Measurements from ENCODE around the gene CDC42SE1. TPM values are rescaled to one million over a fixed set of nuclear protein-coding genes. Genes with fewer than 3 reads are reported as not detected.

The CDC42SE1 gene, protein sequence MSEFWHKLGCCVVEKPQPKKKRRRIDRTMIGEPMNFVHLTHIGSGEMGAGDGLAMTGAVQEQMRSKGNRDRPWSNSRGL
- polyA plus RNA-seq (2011; rRNA removed), result 66.3 and 70.3 TPM in 2 replicates
- 55.5 and 56.1 TPM in 2 replicates for polyA minus RNA-seq (2011; rRNA and poly(A)+ RNA removed)

DNA sequence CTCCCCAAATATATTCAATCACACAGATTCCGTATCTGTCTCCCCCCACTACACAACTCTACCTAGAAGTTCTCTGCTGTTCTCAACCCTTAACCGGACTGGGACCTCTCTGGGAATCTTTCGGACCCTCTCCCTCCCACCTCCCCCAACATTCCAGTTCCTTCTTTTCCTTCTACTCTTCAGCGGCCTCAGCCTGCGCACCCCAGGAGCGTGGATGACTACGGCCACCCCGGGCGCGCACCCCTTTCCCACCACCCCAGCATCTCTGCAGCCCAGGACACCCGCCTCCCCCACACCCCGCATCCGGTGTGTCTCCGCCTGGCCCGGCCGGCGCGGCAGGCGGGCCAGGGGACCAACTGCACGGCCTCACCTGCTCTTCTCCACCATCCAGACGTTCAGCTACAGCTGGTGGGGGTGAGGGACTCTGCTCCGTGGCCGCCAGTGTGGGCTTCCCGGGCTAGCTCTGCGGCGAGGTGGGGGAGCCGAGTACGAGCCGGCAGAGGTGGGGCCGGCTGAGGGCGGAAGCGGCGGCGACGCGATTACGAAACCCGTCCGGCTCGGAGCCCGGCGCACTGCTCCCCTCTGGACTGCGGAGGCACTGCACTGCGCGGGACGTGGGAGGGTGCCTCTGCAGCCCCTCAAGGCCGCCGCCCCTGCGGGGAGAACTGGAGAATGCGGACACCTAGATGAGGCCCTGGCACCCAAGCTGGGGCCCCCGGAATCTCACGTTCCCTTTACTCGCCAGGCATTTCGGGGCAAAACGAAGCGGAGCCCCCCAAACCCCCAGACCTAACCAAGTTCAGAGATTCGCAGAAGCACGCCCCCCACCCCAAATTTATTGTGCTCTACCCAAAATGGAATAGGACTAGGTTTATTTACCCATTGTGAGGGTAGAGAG, at the start of gene CDC42SE1:
CDC42SE1 (minus strand) TSS at position 514 of the 898 bp plus-strand sequence. CDS start 3,892 bp downstream, outside the sequence.
- POLR2A ChIA-PET, result interaction anchor here (0.6 to 3.5 kb wide), 3 partner anchors 11 to 253 kb away, joined by 3 to 24 read pairs (median 7); partner anchors contain the start of gene C1orf56

DNA sequence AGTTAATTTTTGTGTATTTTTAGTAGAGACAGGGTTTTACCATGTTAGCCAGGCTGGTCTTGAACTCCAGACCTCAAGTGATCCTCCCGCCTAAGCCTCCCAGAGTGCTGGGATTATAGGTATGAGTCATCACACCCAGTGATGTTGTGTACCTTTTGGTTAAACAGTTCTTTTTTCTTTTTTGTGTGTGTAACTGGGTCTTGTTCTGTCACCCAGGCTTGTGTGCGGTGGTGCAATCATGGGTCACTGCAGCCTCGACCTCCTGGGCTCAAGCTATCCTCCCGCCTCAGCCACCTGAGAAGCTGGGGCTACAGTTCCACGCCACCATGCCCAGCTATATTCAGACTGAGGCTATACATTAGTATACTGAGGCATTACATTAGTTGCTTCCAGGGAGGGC, 48.9 kb upstream of the CDC42SE1 start:
- DNase-seq (ENCODE audit: low read depth, low spot score), result no peak
- CTCF ChIA-PET, result interaction anchor here (8.1 kb wide), 1 partner anchor 9 kb away, joined by 66 read pairs; no protein-coding TSS in a partner anchor

More for the DNA sequence above, at the start of gene CDC42SE1:
- CTCF ChIA-PET, result interaction anchor here (0.5 to 1.5 kb wide), 7 partner anchors 10 to 384 kb away, joined by 3 to 5 read pairs (median 3); partner anchors contain the start of gene C1orf56
- H3K27me3 ChIP-seq (ENCODE audit: control insufficient read depth, insufficient read depth, low read length), result no peaks in the 10 kb centered on the region
- TF ChIP-seq, protein P1, sequence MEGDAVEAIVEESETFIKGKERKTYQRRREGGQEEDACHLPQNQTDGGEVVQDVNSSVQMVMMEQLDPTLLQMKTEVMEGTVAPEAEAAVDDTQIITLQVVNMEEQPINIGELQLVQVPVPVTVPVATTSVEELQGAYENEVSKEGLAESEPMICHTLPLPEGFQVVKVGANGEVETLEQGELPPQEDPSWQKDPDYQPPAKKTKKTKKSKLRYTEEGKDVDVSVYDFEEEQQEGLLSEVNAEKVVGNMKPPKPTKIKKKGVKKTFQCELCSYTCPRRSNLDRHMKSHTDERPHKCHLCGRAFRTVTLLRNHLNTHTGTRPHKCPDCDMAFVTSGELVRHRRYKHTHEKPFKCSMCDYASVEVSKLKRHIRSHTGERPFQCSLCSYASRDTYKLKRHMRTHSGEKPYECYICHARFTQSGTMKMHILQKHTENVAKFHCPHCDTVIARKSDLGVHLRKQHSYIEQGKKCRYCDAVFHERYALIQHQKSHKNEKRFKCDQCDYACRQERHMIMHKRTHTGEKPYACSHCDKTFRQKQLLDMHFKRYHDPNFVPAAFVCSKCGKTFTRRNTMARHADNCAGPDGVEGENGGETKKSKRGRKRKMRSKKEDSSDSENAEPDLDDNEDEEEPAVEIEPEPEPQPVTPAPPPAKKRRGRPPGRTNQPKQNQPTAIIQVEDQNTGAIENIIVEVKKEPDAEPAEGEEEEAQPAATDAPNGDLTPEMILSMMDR (IDR thresholded peaks at IDR 0.05; ENCODE audit: low read depth, low read length), result peak; percentile 76
- peak within 1 kb of the TSS; percentile 92 for H3K27ac ChIP-seq (ENCODE audit: low read depth, low read length)
- peak; percentile 45 for DNase-seq (ENCODE audit: low read depth, low spot score)
- peak within 1 kb of the TSS; percentile 84 for H3K4me3 ChIP-seq (ENCODE audit: low read depth, low read length)
- no peaks in the 10 kb centered on the region; the same call in 1 of the 2 replicates for H3K9me3 ChIP-seq (ENCODE audit: control insufficient read depth, insufficient read depth, low read length)

DNA sequence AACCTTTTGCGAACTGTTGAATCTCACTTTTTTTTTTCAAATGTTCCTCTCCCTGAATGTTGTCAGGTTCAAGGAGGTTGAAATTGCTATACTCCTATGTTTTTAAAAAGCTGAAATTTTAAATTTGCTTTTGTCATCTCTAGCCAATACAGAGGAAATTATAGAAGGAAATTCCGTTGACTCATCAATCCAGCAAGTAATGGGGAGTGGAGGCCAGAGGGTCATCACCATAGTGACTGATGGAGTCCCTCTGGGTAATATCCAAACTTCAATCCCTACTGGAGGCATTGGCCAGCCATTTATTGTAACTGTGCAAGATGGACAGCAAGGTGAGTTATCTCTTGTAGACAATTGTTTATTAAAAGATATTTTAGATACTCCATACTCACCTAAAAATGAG, 47.5 kb upstream of the CDC42SE1 start:
- no peak overlapping the region for H3K27ac ChIP-seq (ENCODE audit: low read depth, low read length)
- ChIA-PET CTCF (interaction anchor here (0.6 to 8.1 kb wide), 3 partner anchors 8 to 90 kb away, joined by 3 to 66 read pairs (median 4); partner anchors contain the start of gene TNFAIP8L2), POLR2A (interaction anchor here (0.7 kb wide), 1 partner anchor 13 kb away, joined by 4 read pairs; no protein-coding TSS in a partner anchor)
- no peak for DNase-seq (ENCODE audit: low read depth, low spot score)
- H3K27me3 ChIP-seq (ENCODE audit: control insufficient read depth, insufficient read depth, low read length), result no peaks in the 10 kb centered on the region
- TF ChIP-seq, protein P1 (IDR thresholded peaks at IDR 0.05; ENCODE audit: low read depth, low read length), result no peak
- H3K9me3 ChIP-seq (ENCODE audit: control insufficient read depth, insufficient read depth, low read length), result no peaks in the 10 kb centered on the region
- H3K4me3 ChIP-seq (ENCODE audit: low read depth, low read length), result no peak overlapping the region

More for the DNA sequence above, 48.9 kb upstream of the CDC42SE1 start:
- TF ChIP-seq, protein P1 (IDR thresholded peaks at IDR 0.05; ENCODE audit: low read depth, low read length), result no peak
- Histone ChIP-seq H3K4me3 (ENCODE audit: low read depth, low read length) (no peak overlapping the region), H3K27ac (ENCODE audit: low read depth, low read length) (no peak overlapping the region), H3K9me3 (ENCODE audit: control insufficient read depth, insufficient read depth, low read length) (no peaks in the 10 kb centered on the region), H3K27me3 (ENCODE audit: control insufficient read depth, insufficient read depth, low read length) (no peaks in the 10 kb centered on the region)
- POLR2A ChIA-PET, result interaction anchor here (1.0 kb wide), 1 partner anchor 144 kb away, joined by 4 read pairs; no protein-coding TSS in a partner anchor

DNA sequence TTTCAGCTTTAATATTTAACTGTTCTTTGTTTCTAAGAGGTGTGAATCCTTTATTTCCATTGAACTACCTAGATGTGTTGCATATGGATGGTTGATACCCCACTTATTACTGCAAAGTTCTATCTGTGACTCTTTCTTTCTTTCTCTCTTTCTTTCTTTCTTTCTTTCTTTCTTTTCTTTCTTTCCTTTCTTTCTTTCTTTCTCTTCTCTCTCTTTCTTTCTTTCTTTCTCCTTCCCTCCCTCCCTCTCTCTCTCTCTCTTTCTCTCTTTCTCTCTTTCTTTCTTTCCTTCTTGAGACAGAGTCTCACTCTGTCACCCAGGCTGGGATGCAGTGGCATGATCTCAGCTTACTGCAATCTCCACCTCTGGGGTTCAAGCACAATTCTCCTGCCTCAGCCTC, 45.2 kb upstream of the CDC42SE1 start:
- ChIA-PET CTCF (no interaction called here), POLR2A (no interaction called here)
- Histone ChIP-seq H3K4me3 (ENCODE audit: low read depth, low read length) (no peak overlapping the region), H3K27me3 (ENCODE audit: control insufficient read depth, insufficient read depth, low read length) (no peaks in the 10 kb centered on the region), H3K9me3 (ENCODE audit: control insufficient read depth, insufficient read depth, low read length) (no peaks in the 10 kb centered on the region), H3K27ac (ENCODE audit: low read depth, low read length) (no peak overlapping the region)
- TF ChIP-seq, protein P1 (IDR thresholded peaks at IDR 0.05; ENCODE audit: low read depth, low read length), result no peak
- no peak for DNase-seq (ENCODE audit: low read depth, low spot score)
